ENCODE results near the gene ATL3.
"Not testable (repeated sequence)": the region's sequence is repeated elsewhere in the genome, so short reads cannot be mapped to it uniquely, and the experiment has no call there.

ATL3 gene

DNA sequence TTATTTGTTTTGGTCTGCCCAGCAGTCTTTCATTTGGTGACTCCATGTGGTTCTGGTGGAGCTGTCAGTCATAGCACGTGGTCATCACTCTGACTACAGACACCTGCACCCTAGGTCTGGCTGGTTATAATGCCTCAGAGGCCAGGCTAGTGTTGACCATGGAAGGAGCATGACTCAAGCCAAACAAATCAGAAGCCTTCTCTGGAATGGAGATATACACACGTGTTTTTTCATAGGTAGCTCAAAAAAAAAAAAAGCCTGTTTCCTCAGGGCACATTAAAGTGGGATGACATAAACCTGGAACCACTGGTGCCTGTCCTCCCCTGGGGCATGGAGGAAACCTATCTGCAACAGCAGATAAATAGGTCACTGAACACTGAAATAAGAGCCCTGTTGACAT, 48.9 kb downstream of the ATL3 start:
- TF ChIP-seq, protein P1, sequence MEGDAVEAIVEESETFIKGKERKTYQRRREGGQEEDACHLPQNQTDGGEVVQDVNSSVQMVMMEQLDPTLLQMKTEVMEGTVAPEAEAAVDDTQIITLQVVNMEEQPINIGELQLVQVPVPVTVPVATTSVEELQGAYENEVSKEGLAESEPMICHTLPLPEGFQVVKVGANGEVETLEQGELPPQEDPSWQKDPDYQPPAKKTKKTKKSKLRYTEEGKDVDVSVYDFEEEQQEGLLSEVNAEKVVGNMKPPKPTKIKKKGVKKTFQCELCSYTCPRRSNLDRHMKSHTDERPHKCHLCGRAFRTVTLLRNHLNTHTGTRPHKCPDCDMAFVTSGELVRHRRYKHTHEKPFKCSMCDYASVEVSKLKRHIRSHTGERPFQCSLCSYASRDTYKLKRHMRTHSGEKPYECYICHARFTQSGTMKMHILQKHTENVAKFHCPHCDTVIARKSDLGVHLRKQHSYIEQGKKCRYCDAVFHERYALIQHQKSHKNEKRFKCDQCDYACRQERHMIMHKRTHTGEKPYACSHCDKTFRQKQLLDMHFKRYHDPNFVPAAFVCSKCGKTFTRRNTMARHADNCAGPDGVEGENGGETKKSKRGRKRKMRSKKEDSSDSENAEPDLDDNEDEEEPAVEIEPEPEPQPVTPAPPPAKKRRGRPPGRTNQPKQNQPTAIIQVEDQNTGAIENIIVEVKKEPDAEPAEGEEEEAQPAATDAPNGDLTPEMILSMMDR (IDR thresholded peaks at IDR 0.05; ENCODE audit: low read length, missing control alignments), result no peak
- no peak overlapping the region for H3K4me3 ChIP-seq (replicated peaks; ENCODE audit: low read depth, low read length)
- DNase-seq (ENCODE audit: low read depth), result no peak

GRCh38 chr11:63621071-63621470, 50.1 kb downstream of the ATL3 start:
- no peak for DNase-seq (ENCODE audit: low read depth)
- TF ChIP-seq, protein P1 (IDR thresholded peaks at IDR 0.05; ENCODE audit: low read length, missing control alignments), result no peak
- H3K4me3 ChIP-seq (replicated peaks; ENCODE audit: low read depth, low read length), result no peak overlapping the region

DNA sequence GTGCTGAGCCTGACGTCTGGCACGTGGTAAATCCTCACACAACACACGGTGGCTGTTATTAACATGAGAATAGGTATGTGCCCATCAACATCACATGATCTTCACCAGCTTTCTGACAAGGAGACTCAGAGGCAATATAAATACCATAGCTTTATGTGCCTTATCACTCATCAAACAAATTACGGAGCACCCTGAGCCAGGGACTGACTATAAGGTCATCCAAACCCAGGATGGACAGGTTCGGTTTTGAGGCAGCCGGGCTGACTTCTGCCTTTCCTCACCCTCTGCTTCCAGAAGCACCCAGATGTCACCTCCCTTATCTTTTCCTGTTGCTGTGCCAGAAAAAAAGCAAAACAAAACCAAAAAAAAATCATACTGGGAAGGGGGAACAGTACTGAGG, 51.2 kb downstream of the ATL3 start:
- no peak for DNase-seq (ENCODE audit: low read depth)
- H3K4me3 ChIP-seq (replicated peaks; ENCODE audit: low read depth, low read length), result no peak overlapping the region

GRCh38 chr11:63617686-63618085, 53.5 kb downstream of the ATL3 start:
- not testable (repeated sequence) for H3K4me3 ChIP-seq (replicated peaks; ENCODE audit: low read depth, low read length); DNase-seq (ENCODE audit: low read depth)

More for the DNA sequence above, 51.2 kb downstream of the ATL3 start:
- TF ChIP-seq, protein P1 (IDR thresholded peaks at IDR 0.05; ENCODE audit: low read length, missing control alignments), result no peak

DNA sequence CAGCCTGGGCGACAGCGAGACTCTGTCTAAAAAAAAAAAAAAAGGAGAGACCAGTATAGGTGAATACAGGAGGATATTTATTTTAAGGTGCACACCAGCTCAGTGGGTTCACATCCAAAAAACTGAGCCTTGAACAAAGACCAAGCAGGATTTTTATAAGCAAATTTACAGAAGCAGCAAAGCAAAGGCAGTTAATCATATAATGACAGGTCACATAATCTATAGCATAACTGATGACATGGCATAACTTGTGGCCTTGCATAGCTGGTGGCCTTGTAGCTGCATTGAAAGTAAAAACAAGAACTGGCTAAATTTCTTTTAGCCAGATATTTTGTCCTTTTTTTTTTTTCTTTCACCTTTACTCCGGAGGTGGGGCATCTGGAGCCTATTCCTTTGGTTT, 54.2 kb downstream of the ATL3 start:
- TF ChIP-seq, protein P1 (IDR thresholded peaks at IDR 0.05; ENCODE audit: low read length, missing control alignments), result no peak
- no peak for DNase-seq (ENCODE audit: low read depth)
- H3K4me3 ChIP-seq (replicated peaks; ENCODE audit: low read depth, low read length), result no peak overlapping the region

DNA sequence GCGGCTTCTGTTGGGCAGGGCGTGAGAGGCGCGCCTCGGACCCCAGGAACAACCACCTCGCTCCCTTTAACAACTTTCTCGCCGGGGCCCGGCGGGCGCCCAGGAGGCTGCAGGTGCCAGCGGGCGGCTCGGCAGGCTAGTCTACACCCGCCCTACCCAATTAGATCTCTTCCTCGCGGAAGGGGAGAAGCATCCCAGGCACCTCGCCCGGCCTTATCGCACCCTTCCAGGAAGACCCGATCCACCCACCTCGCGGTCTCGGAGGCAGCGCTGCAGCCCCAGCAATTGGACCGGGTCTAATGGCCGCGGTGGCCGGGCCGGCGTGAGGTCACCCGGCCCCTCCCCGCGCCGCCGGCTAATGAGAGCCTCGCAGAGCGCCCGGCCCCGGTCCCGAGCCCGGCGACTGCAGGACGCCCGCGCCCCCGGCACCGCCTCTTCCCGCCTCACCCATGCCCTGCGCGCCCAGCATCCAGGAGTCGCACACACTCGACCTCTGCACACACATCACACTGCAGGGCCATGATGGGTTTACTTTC, 57.0 kb downstream of the ATL3 start, which contains the start of gene PLAAT3:
Gene PLAAT3, minus strand, starts transcription at position 298 of the 536 bp plus-strand sequence. CDS start 419 bp downstream, outside the sequence.
- DNase-seq (ENCODE audit: low read depth), result peak; percentile 30
- TF ChIP-seq, protein P1 (IDR thresholded peaks at IDR 0.05; ENCODE audit: low read length, missing control alignments), result no peak
- peak within 1 kb of the TSS; percentile 64 for H3K4me3 ChIP-seq (replicated peaks; ENCODE audit: low read depth, low read length)

DNA sequence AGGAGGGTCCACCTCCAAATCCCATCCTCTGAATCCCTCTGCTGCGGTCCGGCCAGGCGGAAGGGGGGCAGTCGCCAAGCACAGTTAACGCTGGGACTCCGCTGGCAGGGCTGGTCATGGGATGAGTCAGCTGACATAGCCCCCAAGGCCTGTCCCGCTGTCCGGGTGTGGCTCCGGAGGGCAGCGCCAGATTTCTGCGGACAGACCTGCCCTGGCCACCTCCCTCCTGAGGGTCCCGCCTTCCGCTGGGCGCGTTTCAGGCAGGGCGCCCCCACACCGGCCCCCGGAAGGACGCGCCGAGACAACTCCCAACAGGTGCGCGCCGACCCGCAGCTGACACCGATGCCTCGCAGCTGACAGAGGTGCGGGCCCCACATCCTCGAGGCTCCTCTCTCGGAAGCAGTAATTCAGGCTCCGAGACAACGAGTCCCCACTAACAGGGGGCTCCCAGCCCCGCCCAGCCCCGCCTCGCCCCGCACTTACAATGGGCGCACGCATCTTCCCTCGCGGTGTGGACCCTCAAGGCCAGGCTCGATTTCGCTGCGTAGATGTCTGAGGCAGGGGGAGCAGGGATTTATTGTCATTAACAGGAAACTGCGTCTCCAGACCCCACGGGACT, 57.5 kb downstream of the ATL3 start:
- no peak for DNase-seq (ENCODE audit: low read depth)
- H3K4me3 ChIP-seq (replicated peaks; ENCODE audit: low read depth, low read length), result peak overlapping the region; percentile 64
- TF ChIP-seq, protein P1 (IDR thresholded peaks at IDR 0.05; ENCODE audit: low read length, missing control alignments), result no peak

Data from fibroblast of pulmonary artery (primary cell).